Brain microvascular endothelial cell (primary cell): Measurements from ENCODE around the gene ACTRT2.

Source experiments
- DNase-seq: peaks from one replicate; pipeline ENCODE4 v3.0.0-alpha.2; 2020
- H3K27ac ChIP-seq: fragments of 250-450 bp; sonication (Bioruptor Pico); 2 replicates; pipeline ENCODE4 v1.5.1; 2020; ENCODE audit warnings: mild to moderate bottlenecking, moderate library complexity
- H3K27me3 ChIP-seq: fragments of 250-450 bp; sonication (Bioruptor Pico); replicated peaks from 2 replicates; pipeline ENCODE4 v1.5.1; 2020; ENCODE audit warnings: mild to moderate bottlenecking
- H3K36me3 ChIP-seq: fragments of 250-450 bp; sonication (Bioruptor Pico); replicated peaks from 2 replicates; pipeline ENCODE4 v1.5.1; 2020; ENCODE audit warnings: mild to moderate bottlenecking
- H3K4me3 ChIP-seq: 2 replicates; pipeline ENCODE4 v1.5.1; 2011; ENCODE audit warnings: low read depth, mild to moderate bottlenecking, control low read depth, low read length, moderate library complexity
- in situ Hi-C: cut with HindIII; loops from 2 replicates; pipeline ENCODE4 v1.10.0; 2017; ENCODE audit warnings: low sequenced_read_pairs, low pct_ligation_motif_present
- TF ChIP-seq, protein P1 (sequence below): IDR thresholded peaks from 2 replicates; pipeline ENCODE4 v1.5.1; 2011; ENCODE audit warnings: low read depth, mild to moderate bottlenecking, moderate library complexity, low read length, control low read depth, inconsistent platforms; ENCODE audit errors: missing control alignments

ACTRT2 gene

DNA sequence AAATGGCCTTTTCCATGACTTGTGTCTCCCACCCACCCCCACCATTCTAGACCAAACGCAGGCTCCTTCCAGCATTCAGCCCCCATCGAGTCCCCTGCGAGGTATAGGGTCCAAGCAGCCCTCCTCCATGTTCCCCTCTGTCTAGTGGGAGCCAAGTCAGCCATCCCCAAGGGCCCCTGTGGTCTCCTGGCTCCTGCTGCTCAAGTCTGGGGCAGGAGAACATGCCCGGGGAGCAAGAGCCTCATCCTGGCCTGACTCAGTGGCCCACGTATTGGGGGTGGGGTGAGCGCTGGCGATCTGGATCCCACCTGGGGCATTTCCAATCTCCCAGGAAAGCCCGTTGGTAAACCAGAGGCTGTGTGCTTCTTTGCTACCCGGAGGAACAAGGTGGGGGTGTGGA is 43.6 kb downstream of the ACTRT2 start:
- DNase-seq: no peak
- H3K4me3 ChIP-seq: no peak overlapping the region
- H3K27me3 ChIP-seq: peaks cover 70% of the 10 kb centered on the region
- TF ChIP-seq, protein P1, sequence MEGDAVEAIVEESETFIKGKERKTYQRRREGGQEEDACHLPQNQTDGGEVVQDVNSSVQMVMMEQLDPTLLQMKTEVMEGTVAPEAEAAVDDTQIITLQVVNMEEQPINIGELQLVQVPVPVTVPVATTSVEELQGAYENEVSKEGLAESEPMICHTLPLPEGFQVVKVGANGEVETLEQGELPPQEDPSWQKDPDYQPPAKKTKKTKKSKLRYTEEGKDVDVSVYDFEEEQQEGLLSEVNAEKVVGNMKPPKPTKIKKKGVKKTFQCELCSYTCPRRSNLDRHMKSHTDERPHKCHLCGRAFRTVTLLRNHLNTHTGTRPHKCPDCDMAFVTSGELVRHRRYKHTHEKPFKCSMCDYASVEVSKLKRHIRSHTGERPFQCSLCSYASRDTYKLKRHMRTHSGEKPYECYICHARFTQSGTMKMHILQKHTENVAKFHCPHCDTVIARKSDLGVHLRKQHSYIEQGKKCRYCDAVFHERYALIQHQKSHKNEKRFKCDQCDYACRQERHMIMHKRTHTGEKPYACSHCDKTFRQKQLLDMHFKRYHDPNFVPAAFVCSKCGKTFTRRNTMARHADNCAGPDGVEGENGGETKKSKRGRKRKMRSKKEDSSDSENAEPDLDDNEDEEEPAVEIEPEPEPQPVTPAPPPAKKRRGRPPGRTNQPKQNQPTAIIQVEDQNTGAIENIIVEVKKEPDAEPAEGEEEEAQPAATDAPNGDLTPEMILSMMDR: no peak
- no peak overlapping the region for H3K27ac ChIP-seq
- in situ Hi-C loops: loop anchor here (25.0 kb wide), 1 partner anchor 347 kb away; no protein-coding TSS in a partner anchor
- H3K36me3 ChIP-seq: no peaks in the 10 kb centered on the region

DNA sequence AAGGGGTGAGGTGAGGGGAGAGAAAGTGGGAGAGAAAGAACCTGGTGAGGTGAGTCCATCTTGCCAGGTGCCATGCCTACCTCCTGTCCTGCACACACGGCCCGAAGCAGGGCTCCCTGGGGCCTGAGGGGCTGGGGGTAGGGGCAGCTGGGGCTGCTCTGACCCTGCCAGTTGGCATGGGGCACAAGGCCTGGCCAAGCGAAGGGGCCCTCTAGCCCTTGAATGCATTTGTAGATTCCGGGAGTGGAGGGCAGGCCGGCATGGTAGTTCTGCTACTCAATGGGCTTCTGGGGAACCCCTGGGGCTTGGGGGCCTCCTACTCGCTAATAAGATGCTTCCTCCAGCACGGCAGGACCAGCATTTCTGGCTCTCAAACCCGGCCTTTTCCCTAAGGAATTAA is 44.1 kb downstream of the ACTRT2 start:
- no peak overlapping the region for H3K27ac ChIP-seq
- H3K27me3 ChIP-seq: peaks cover 70% of the 10 kb centered on the region
- no peak for DNase-seq
- H3K4me3 ChIP-seq: no peak overlapping the region
- TF ChIP-seq, protein P1: no peak
- no peaks in the 10 kb centered on the region for H3K36me3 ChIP-seq
- in situ Hi-C loops: loop anchor here (25.0 kb wide), 1 partner anchor 347 kb away; no protein-coding TSS in a partner anchor

DNA sequence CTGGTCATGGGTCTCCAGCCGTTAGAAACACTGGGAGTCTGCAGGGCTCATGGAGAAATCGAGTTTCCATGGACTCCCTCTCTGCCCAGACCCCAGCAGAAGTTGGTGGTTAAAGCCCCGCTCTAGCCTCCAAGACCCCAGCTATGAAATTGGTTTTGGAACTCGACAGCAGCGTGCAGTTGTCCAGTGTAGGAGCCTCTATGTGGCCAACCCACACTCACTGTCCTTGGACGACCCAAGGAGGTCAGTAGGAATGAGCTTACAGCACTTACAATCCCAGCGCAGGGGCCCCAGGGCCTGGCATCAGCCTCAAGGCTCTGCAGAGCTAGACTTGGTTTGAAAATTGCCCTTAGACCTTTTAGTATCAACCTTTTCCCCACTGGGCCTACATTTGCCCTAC is 44.5 kb downstream of the ACTRT2 start:
- Histone ChIP-seq H3K27me3 (peaks cover 68% of the 10 kb centered on the region), H3K36me3 (no peaks in the 10 kb centered on the region), H3K4me3 (no peak overlapping the region), H3K27ac (no peak overlapping the region)
- TF ChIP-seq, protein P1: no peak
- in situ Hi-C loops: loop anchor here (25.0 kb wide), 1 partner anchor 347 kb away; no protein-coding TSS in a partner anchor
- no peak for DNase-seq

DNA sequence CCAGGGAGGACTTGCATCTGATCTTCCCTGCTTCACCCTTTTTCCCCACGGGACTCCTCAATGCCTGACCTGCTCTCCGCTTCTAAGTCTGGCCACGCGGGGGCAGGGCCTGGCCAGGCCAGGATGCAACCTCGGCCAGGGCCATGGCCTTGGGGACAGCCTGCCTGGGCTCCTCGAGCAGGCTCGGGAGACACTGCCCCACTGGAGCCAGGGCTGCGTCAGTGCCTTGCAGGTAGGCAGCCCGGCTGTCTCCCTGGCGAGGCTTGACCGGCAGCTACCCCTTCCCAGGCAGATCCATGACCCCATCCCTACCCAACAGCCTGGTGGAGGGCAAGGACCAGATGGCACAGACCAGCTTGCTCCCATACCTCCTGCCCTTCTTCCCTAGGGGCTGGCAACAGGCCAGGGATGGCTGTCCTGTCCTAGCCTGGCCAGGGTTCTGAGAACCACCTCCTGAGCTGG is 45.0 kb downstream of the ACTRT2 start:
- DNase-seq: no peak
- in situ Hi-C loops: loop anchor here (25.0 kb wide), 1 partner anchor 346 kb away; no protein-coding TSS in a partner anchor
- H3K36me3 ChIP-seq: no peaks in the 10 kb centered on the region
- H3K27me3 ChIP-seq: peaks cover 69% of the 10 kb centered on the region
- H3K27ac ChIP-seq: no peak overlapping the region
- no peak overlapping the region for H3K4me3 ChIP-seq
- TF ChIP-seq, protein P1: peak; percentile 63

DNA sequence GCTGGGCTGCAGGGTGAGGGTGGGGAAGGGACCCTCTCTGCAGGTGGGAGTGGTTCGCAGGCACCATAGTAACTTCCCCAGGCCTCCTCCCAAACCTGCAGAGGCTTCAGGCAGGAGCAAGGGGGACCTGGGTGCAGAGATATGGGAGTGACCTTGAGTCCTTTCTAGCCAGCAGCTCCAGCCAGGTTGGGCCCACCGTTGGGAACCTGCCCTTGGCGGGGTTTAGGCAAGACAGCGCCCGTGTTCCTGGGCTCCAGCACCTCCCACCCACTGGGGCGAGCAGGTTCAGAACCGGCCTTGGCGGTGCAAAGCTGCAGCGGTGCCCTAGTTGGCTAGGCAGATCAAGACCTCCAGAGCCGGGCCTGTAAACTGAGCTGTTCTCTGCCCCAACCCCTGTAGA is 45.6 kb downstream of the ACTRT2 start:
- H3K27ac ChIP-seq: no peak overlapping the region
- no peak for DNase-seq
- H3K4me3 ChIP-seq: no peak overlapping the region
- in situ Hi-C loops: loop anchor here (25.0 kb wide), 1 partner anchor 345 kb away; no protein-coding TSS in a partner anchor
- TF ChIP-seq, protein P1: no peak
- H3K36me3 ChIP-seq: no peaks in the 10 kb centered on the region
- peaks cover 73% of the 10 kb centered on the region for H3K27me3 ChIP-seq

DNA sequence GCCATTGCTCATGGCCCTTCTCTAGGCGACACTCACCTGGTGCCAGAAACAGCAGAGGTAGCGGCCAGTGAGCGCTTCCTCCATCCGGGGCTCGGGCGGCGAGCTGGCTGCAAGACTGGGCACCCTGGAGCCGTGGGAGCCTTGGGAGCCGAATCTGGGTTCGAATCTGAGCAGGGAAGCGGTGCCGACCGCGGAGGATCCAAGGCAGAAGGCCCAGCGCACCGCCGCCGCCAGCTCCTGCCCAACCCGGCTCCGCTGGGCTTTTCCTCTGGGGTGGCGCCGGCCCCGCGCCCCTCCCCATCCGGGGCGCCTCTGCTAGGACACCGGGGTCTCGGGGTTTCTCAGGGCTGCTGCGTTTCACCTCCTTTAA is 46.0 kb downstream of the ACTRT2 start:
- DNase-seq: no peak
- H3K27ac ChIP-seq: no peak overlapping the region
- TF ChIP-seq, protein P1: no peak
- no peak overlapping the region for H3K4me3 ChIP-seq
- in situ Hi-C loops: loop anchor here (25.0 kb wide), 1 partner anchor 345 kb away; no protein-coding TSS in a partner anchor
- peaks cover 71% of the 10 kb centered on the region for H3K27me3 ChIP-seq
- no peaks in the 10 kb centered on the region for H3K36me3 ChIP-seq
